ENCODE measurements around the gene APCDD1L. TPM values are rescaled to one million over a fixed set of nuclear protein-coding genes. Genes with fewer than 3 reads are reported as not detected.

APCDD1L gene
- polyA plus RNA-seq, 1 donor from 2014 or later = not detected

- H3K9me3 ChIP-seq (ENCODE audit: low read length) = no peaks in the 10 kb centered on the region
- H3K9ac ChIP-seq (ENCODE audit: low read length) = no peak overlapping the region
- no peak overlapping the region for H3K4me2 ChIP-seq (ENCODE audit: low read length)
- no peak overlapping the region for H3K4me3 ChIP-seq (ENCODE audit: low read length)
- no peak for TF ChIP-seq RAD21 (conservative IDR thresholded peaks at IDR 0.05)
- no peak for TF ChIP-seq TAF1 (IDR thresholded peaks at IDR 0.05; ENCODE audit: low read depth)
- TF ChIP-seq EZH2 (IDR thresholded peaks at IDR 0.05; ENCODE audit: borderline replicate concordance, insufficient read depth, low read length, poor library complexity, severe bottlenecking) = no peak
- TF ChIP-seq CTCF (IDR thresholded peaks at IDR 0.05; ENCODE audit: poor library complexity, severe bottlenecking) = no peak
- TF ChIP-seq, protein P1, sequence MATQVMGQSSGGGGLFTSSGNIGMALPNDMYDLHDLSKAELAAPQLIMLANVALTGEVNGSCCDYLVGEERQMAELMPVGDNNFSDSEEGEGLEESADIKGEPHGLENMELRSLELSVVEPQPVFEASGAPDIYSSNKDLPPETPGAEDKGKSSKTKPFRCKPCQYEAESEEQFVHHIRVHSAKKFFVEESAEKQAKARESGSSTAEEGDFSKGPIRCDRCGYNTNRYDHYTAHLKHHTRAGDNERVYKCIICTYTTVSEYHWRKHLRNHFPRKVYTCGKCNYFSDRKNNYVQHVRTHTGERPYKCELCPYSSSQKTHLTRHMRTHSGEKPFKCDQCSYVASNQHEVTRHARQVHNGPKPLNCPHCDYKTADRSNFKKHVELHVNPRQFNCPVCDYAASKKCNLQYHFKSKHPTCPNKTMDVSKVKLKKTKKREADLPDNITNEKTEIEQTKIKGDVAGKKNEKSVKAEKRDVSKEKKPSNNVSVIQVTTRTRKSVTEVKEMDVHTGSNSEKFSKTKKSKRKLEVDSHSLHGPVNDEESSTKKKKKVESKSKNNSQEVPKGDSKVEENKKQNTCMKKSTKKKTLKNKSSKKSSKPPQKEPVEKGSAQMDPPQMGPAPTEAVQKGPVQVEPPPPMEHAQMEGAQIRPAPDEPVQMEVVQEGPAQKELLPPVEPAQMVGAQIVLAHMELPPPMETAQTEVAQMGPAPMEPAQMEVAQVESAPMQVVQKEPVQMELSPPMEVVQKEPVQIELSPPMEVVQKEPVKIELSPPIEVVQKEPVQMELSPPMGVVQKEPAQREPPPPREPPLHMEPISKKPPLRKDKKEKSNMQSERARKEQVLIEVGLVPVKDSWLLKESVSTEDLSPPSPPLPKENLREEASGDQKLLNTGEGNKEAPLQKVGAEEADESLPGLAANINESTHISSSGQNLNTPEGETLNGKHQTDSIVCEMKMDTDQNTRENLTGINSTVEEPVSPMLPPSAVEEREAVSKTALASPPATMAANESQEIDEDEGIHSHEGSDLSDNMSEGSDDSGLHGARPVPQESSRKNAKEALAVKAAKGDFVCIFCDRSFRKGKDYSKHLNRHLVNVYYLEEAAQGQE (IDR thresholded peaks at IDR 0.05; ENCODE audit: borderline replicate concordance) = no peak
- TF ChIP-seq EP300 (conservative IDR thresholded peaks at IDR 0.05; ENCODE audit: poor library complexity, severe bottlenecking) = no peak
- no peak for TF ChIP-seq SMC3 (conservative IDR thresholded peaks at IDR 0.05; ENCODE audit: poor library complexity)
- TF ChIP-seq MXI1 (conservative IDR thresholded peaks at IDR 0.05; ENCODE audit: poor library complexity, severe bottlenecking) = no peak
- no peak for TF ChIP-seq POLR2AphosphoS5 (IDR thresholded peaks at IDR 0.05)
- H3F3A ChIP-seq (ENCODE audit: insufficient read depth, low read length, poor library complexity, severe bottlenecking) = no peaks in the 10 kb centered on the region
- H2AFZ ChIP-seq (ENCODE audit: low read depth, low read length) = no peak overlapping the region
- H3K27ac ChIP-seq (ENCODE audit: low read length) = no peak overlapping the region
- H4K20me1 ChIP-seq (ENCODE audit: insufficient read depth) = no peaks in the 10 kb centered on the region
- no peaks in the 10 kb centered on the region for H3K9me2 ChIP-seq (ENCODE audit: insufficient read depth, low read length)
- no peaks in the 10 kb centered on the region for H3K79me2 ChIP-seq (replicated peaks; ENCODE audit: insufficient read depth, low read length)
- H3K27me3 ChIP-seq (ENCODE audit: insufficient read depth, low read depth, low read length) = no peaks in the 10 kb centered on the region
- H3K36me3 ChIP-seq (ENCODE audit: insufficient read depth, low read length) = no peaks in the 10 kb centered on the region
Measured at GRCh38 chr20:58553166-58553696, 38.0 kb upstream of the APCDD1L start.

DNA sequence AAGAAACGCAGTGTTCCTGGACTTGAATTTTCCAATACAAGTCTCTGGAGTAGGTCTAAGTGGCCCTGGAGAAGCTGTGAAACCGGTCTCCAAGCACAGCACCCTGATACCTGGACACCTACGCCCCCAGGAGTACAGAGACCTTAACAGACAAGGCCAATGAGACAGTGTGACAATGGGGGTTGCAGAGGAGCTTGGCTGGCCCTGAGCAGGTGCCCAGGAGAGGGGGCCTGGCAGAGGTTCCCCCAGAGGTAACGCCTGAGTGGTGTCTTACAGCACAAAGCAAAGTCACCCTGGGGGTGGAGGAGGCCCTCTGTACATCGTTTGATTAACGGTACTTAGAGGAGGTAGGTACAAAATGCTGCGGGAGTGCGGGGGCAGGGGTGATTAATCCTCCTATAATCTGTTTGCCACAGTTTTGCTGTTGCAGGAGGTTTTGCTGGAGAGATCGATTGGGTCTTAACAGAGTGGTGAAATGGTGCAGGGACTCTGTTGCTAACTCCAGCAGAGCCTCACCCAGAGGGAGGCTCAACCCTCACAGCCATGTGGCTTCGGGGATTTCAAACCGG lies 37.3 kb upstream of the APCDD1L start:
- Histone ChIP-seq H3K9ac (ENCODE audit: low read length) (no peak overlapping the region), H4K20me1 (ENCODE audit: insufficient read depth) (no peaks in the 10 kb centered on the region), H3K79me2 (replicated peaks; ENCODE audit: insufficient read depth, low read length) (no peaks in the 10 kb centered on the region), H3K9me2 (ENCODE audit: insufficient read depth, low read length) (no peaks in the 10 kb centered on the region), H3K4me3 (ENCODE audit: low read length) (no peak overlapping the region), H2AFZ (ENCODE audit: low read depth, low read length) (no peak overlapping the region), H3F3A (ENCODE audit: insufficient read depth, low read length, poor library complexity, severe bottlenecking) (no peaks in the 10 kb centered on the region), H3K4me2 (ENCODE audit: low read length) (no peak overlapping the region), H3K27ac (ENCODE audit: low read length) (no peak overlapping the region), H3K27me3 (ENCODE audit: insufficient read depth, low read depth, low read length) (no peaks in the 10 kb centered on the region), H3K9me3 (ENCODE audit: low read length) (no peaks in the 10 kb centered on the region), H3K36me3 (ENCODE audit: insufficient read depth, low read length) (no peaks in the 10 kb centered on the region)
- no peak for TF ChIP-seq SMC3 (conservative IDR thresholded peaks at IDR 0.05; ENCODE audit: poor library complexity)
- no peak for TF ChIP-seq POLR2AphosphoS5 (IDR thresholded peaks at IDR 0.05)
- no peak for TF ChIP-seq CTCF (IDR thresholded peaks at IDR 0.05; ENCODE audit: poor library complexity, severe bottlenecking)
- TF ChIP-seq EZH2 (IDR thresholded peaks at IDR 0.05; ENCODE audit: borderline replicate concordance, insufficient read depth, low read length, poor library complexity, severe bottlenecking) = no peak
- TF ChIP-seq TAF1 (IDR thresholded peaks at IDR 0.05; ENCODE audit: low read depth) = no peak
- TF ChIP-seq, protein P1 (IDR thresholded peaks at IDR 0.05; ENCODE audit: borderline replicate concordance) = no peak
- TF ChIP-seq RAD21 (conservative IDR thresholded peaks at IDR 0.05) = no peak
- TF ChIP-seq EP300 (conservative IDR thresholded peaks at IDR 0.05; ENCODE audit: poor library complexity, severe bottlenecking) = no peak
- TF ChIP-seq MXI1 (conservative IDR thresholded peaks at IDR 0.05; ENCODE audit: poor library complexity, severe bottlenecking) = no peak

Measured in neural cell (in vitro differentiated cells).